Measurements from ENCODE around the gene TLCD4. TPM values are rescaled to one million over a fixed set of nuclear protein-coding genes. Genes with fewer than 3 reads are reported as not detected.

The TLCD4 gene
- total RNA-seq, 6 experiments from 2014 or later: 0.17 to 0.37 (median 0.26) TPM

DNA sequence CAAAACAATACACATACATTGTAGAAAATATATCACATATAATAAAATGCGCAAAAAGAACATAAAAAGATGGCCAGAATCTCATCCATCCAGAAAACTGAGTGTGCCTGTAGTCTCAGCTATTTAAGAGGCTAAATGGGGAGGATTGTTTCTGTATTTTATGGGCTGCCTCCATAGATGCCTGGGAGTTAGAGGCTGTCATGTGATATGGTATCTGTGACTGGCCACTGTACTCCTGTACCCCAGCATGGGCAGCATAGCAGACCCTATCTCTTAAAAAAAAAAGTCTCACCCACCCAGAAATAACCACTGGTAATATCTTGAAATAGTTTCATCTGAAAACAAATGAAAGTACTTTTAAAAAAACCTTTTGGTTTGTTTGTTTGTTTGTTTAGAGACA lies 3.5 kb upstream of the TLCD4 start:
- no peak overlapping the region for H3K27ac Mint-ChIP-seq
- H3K36me3 Mint-ChIP-seq (ENCODE audit: low read depth): no peaks in the 10 kb centered on the region
- TF ChIP-seq, protein P1, sequence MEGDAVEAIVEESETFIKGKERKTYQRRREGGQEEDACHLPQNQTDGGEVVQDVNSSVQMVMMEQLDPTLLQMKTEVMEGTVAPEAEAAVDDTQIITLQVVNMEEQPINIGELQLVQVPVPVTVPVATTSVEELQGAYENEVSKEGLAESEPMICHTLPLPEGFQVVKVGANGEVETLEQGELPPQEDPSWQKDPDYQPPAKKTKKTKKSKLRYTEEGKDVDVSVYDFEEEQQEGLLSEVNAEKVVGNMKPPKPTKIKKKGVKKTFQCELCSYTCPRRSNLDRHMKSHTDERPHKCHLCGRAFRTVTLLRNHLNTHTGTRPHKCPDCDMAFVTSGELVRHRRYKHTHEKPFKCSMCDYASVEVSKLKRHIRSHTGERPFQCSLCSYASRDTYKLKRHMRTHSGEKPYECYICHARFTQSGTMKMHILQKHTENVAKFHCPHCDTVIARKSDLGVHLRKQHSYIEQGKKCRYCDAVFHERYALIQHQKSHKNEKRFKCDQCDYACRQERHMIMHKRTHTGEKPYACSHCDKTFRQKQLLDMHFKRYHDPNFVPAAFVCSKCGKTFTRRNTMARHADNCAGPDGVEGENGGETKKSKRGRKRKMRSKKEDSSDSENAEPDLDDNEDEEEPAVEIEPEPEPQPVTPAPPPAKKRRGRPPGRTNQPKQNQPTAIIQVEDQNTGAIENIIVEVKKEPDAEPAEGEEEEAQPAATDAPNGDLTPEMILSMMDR (IDR thresholded peaks at IDR 0.05): no peak
- H3K27me3 Mint-ChIP-seq (ENCODE audit: insufficient read depth): peaks cover 9% of the 10 kb centered on the region
- no peak for DNase-seq
- H3K9me3 Mint-ChIP-seq: no peaks in the 10 kb centered on the region
- peaks cover 5% of the 10 kb centered on the region for H3K4me1 Mint-ChIP-seq (ENCODE audit: low read depth)
- H3K4me3 Mint-ChIP-seq: no peak overlapping the region

DNA sequence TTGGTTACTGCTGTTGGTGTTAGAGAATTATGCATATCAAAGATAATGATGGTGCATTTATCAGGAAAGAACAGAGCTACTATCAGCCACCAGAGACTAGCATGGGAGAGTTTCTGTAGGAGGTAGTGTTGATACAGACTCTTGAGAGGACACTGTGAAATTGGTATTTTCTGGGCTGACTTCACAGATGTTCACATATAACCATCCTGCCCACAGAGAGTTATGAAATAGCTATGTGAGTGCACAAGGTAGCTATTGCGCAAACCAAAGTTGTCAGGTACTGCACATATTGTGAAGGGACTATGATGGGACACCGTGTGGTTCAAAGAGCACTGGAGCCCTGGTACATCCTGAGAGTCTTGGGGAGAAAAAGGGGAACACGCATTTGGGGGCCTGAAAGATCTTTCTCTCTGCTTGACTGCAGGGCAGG lies 1.4 kb upstream of the TLCD4 start:
- Mint-ChIP-seq H3K27me3 (ENCODE audit: insufficient read depth) (peaks cover 22% of the 10 kb centered on the region), H3K9me3 (no peaks in the 10 kb centered on the region), H3K4me1 (ENCODE audit: low read depth) (peaks cover 5% of the 10 kb centered on the region), H3K4me3 (no peak overlapping the region), H3K27ac (no peak overlapping the region), H3K36me3 (ENCODE audit: low read depth) (no peaks in the 10 kb centered on the region)
- TF ChIP-seq, protein P1 (IDR thresholded peaks at IDR 0.05): no peak
- no peak for DNase-seq

GRCh38 chr1:95116580-95117206 lies 462 bp upstream of the TLCD4 start:
- Mint-ChIP-seq H3K4me1 (ENCODE audit: low read depth) (peaks cover 5% of the 10 kb centered on the region), H3K27ac (no peak overlapping the region), H3K9me3 (no peaks in the 10 kb centered on the region), H3K27me3 (ENCODE audit: insufficient read depth) (peaks cover 28% of the 10 kb centered on the region), H3K36me3 (ENCODE audit: low read depth) (no peaks in the 10 kb centered on the region), H3K4me3 (peak overlapping the region; percentile 84)
- TF ChIP-seq, protein P1 (IDR thresholded peaks at IDR 0.05): peak; percentile 63
- peak; percentile 13 for DNase-seq

GRCh38 chr1:95118067-95118499 lies 928 bp downstream of the TLCD4 start:
- no peak for DNase-seq
- peak overlapping the region; percentile 73 for H3K4me3 Mint-ChIP-seq
- TF ChIP-seq, protein P1 (IDR thresholded peaks at IDR 0.05): no peak
- H3K36me3 Mint-ChIP-seq (ENCODE audit: low read depth): no peaks in the 10 kb centered on the region
- H3K27me3 Mint-ChIP-seq (ENCODE audit: insufficient read depth): peaks cover 36% of the 10 kb centered on the region
- H3K4me1 Mint-ChIP-seq (ENCODE audit: low read depth): peaks cover 5% of the 10 kb centered on the region
- H3K27ac Mint-ChIP-seq: no peak overlapping the region
- H3K9me3 Mint-ChIP-seq: no peaks in the 10 kb centered on the region

DNA sequence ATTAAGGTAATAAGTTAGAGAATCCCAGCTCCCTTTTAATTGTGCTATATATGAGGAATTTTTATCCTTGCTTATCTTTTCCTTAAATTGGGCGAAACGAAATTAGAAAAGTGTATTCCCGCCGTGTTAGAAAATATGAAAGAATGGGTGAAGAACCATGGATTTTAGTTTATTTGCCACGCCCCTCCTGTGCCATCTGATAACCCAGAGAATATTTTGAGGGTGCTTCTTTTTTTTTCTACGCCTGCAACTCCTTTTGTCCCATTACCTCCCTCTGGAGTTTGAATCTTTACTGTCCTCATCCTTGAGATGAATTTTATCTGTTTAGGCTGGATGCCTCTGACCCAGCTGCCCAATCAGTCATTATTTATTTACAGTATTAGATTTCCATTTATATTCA lies 1.6 kb downstream of the TLCD4 start:
- TF ChIP-seq, protein P1 (IDR thresholded peaks at IDR 0.05): no peak

More for the DNA sequence above, 1.6 kb downstream of the TLCD4 start:
- H3K27ac Mint-ChIP-seq: no peak overlapping the region
- 0 out of 2 replicates have a peak overlapping the region, but pooled peaks have one; percentile 3 for H3K4me3 Mint-ChIP-seq
- peaks cover 38% of the 10 kb centered on the region for H3K27me3 Mint-ChIP-seq (ENCODE audit: insufficient read depth)
- H3K36me3 Mint-ChIP-seq (ENCODE audit: low read depth): no peaks in the 10 kb centered on the region
- peaks cover 5% of the 10 kb centered on the region for H3K4me1 Mint-ChIP-seq (ENCODE audit: low read depth)
- no peaks in the 10 kb centered on the region for H3K9me3 Mint-ChIP-seq
- DNase-seq: no peak
